Esophagus squamous epithelium (tissue), 4 donors: ENCODE data around the gene EIF2D.

Experiments used
- CTCF ChIP-seq, 6 experiments: fragments of 450-650 bp in 4 of 6; fragments of 200-600 bp in 2 of 6; sonication (generic) in 2 of 6; IDR thresholded peaks; one replicate each; pipeline ENCODE4 v1.5.1; 2016 to 2019; ENCODE audit warnings: antibody characterized with exemption in 6 of 6, mild to moderate bottlenecking in 4 of 6, moderate library complexity in 4 of 6
- POLR2A ChIP-seq, 4 donors: fragments of 450-650 bp; IDR thresholded peaks; one replicate each; pipeline ENCODE4 v1.6.1; 2017; ENCODE audit warnings: antibody characterized with exemption in 4 of 4, mild to moderate bottlenecking in 4 of 4, moderate library complexity in 3 of 4

- TF ChIP-seq CTCF (IDR thresholded peaks at IDR 0.05) (no peak), POLR2A (IDR thresholded peaks at IDR 0.05) (no peak)
Observed at GRCh38 chr1:206554211-206554610, 58.1 kb downstream of the EIF2D start.
